Endothelial cell (in vitro differentiated cells): Measurements from ENCODE around the gene PHLDA2. TPM values are rescaled to one million over a fixed set of nuclear protein-coding genes. Genes with fewer than 3 reads are reported as not detected.

Experiments
- DNase-seq: peaks from one replicate; pipeline ENCODE4 v3.0.0; 2021; ENCODE audit warnings: low spot score
- H3K27ac Mint-ChIP-seq: one replicate; pipeline ENCODE4 v1.8.0; 2021; ENCODE audit warnings: mixed read lengths, inconsistent platforms; ENCODE audit not compliant: unreplicated experiment
- H3K27me3 Mint-ChIP-seq: one replicate; pipeline ENCODE4 v1.8.0; 2021; ENCODE audit warnings: mild to moderate bottlenecking, moderate library complexity, mixed read lengths, inconsistent platforms; ENCODE audit not compliant: unreplicated experiment
- H3K36me3 Mint-ChIP-seq: one replicate; pipeline ENCODE4 v1.8.0; 2021; ENCODE audit warnings: mild to moderate bottlenecking, low read depth, mixed read lengths, inconsistent platforms; ENCODE audit not compliant: unreplicated experiment
- H3K4me1 Mint-ChIP-seq: one replicate; pipeline ENCODE4 v1.8.0; 2021; ENCODE audit warnings: mild to moderate bottlenecking, mixed read lengths, inconsistent platforms; ENCODE audit not compliant: unreplicated experiment
- H3K4me3 Mint-ChIP-seq: one replicate; pipeline ENCODE4 v1.8.0; 2021; ENCODE audit warnings: mild to moderate bottlenecking, mixed read lengths, inconsistent platforms; ENCODE audit not compliant: unreplicated experiment
- H3K9me3 Mint-ChIP-seq: one replicate; pipeline ENCODE4 v1.8.0; 2021; ENCODE audit warnings: mixed read lengths, inconsistent platforms; ENCODE audit not compliant: unreplicated experiment
- total RNA-seq: library from RNA; stranded (reverse); fragmentation: NEBNext Ultra II Directional; extraction: Animal tissue kit (Norgen Biotek cat#: 25700); gene quantifications from one replicate; pipeline ENCODE4 v1.2.1, GENCODE V29; 2021; ENCODE audit not compliant: unreplicated experiment
- TF ChIP-seq, protein P1 (sequence below): fragments of 200-600 bp; sonication (generic); IDR thresholded peaks from one replicate; pipeline ENCODE4 v1.5.0; 2021; ENCODE audit warnings: antibody characterized with exemption; ENCODE audit not compliant: unreplicated experiment

The PHLDA2 gene
- total RNA-seq, 1 donor from 2014 or later = 8.1 TPM

DNA sequence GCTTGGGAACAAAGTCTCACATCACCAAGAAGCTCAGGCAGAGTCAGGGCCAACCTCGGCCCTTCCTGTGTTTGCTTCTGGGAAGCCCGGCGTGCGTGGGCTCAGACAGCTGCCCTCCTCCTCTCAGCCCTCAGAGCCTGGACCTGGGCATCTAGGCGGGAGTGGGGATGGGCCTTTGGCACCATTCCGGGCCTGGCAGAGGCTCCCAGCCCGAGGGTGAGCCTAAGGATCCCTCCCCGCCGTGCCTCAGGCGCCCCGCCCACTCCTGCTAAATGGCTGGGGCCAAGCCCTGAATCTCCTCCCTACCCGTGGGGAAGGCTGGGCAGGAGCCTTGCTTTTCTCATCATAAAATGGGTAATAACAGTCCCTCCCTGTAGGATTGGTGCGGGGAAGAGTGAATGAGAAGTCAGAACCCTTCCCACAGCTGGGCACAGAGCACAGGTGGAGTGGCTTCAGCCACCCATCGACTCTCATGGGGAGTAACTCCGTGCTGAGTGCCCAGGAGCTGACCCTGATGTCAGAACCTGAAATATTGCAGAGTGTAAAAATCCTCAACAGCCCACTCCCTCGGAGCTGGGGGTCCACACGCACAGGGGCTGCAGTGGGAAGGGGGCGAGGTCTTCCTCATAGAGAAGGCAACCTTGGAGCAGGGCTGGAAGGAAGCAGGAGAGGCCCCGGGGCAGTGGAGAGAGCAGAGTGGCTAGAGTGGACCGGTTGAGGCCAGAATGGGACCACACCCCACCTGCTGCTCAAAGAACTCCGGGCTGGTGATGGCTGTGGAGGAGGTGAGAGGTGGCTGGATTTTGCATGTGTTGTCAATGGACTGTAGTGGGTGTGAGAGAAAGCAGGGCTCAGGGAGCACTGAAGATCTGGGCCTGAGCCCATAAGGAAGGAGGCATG, 24.8 kb downstream of the PHLDA2 start:
- no peak overlapping the region for H3K4me3 Mint-ChIP-seq
- TF ChIP-seq, protein P1, sequence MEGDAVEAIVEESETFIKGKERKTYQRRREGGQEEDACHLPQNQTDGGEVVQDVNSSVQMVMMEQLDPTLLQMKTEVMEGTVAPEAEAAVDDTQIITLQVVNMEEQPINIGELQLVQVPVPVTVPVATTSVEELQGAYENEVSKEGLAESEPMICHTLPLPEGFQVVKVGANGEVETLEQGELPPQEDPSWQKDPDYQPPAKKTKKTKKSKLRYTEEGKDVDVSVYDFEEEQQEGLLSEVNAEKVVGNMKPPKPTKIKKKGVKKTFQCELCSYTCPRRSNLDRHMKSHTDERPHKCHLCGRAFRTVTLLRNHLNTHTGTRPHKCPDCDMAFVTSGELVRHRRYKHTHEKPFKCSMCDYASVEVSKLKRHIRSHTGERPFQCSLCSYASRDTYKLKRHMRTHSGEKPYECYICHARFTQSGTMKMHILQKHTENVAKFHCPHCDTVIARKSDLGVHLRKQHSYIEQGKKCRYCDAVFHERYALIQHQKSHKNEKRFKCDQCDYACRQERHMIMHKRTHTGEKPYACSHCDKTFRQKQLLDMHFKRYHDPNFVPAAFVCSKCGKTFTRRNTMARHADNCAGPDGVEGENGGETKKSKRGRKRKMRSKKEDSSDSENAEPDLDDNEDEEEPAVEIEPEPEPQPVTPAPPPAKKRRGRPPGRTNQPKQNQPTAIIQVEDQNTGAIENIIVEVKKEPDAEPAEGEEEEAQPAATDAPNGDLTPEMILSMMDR = no peak
- peaks cover 4% of the 10 kb centered on the region for H3K9me3 Mint-ChIP-seq
- DNase-seq = no peak
- peaks cover 7% of the 10 kb centered on the region for H3K36me3 Mint-ChIP-seq
- peaks cover 11% of the 10 kb centered on the region for H3K4me1 Mint-ChIP-seq
- H3K27ac Mint-ChIP-seq = no peak overlapping the region
- peaks cover 17% of the 10 kb centered on the region for H3K27me3 Mint-ChIP-seq

DNA sequence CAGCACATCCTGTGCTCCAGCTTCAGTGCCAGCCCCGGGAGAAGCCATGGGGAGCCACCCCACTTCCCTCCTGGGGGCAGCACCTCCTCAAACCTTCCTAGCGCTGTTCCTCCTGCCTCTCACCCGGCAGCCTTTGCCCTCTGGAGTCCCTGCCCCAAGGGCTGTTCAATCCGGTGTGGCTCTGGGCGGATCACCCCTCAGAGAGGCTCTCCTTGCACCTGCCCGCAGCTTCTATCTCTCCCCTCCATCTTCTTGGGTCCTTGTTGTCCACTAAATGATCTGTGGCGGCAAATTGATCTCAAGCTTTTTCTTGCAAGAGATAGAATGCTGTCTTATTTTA, 25.6 kb downstream of the PHLDA2 start:
- Mint-ChIP-seq H3K4me1 (peaks cover 18% of the 10 kb centered on the region), H3K27me3 (peaks cover 17% of the 10 kb centered on the region), H3K36me3 (peaks cover 7% of the 10 kb centered on the region), H3K4me3 (peak overlapping the region; percentile 63), H3K9me3 (peaks cover 4% of the 10 kb centered on the region), H3K27ac (no peak overlapping the region)
- TF ChIP-seq, protein P1 = no peak
- DNase-seq = no peak

DNA sequence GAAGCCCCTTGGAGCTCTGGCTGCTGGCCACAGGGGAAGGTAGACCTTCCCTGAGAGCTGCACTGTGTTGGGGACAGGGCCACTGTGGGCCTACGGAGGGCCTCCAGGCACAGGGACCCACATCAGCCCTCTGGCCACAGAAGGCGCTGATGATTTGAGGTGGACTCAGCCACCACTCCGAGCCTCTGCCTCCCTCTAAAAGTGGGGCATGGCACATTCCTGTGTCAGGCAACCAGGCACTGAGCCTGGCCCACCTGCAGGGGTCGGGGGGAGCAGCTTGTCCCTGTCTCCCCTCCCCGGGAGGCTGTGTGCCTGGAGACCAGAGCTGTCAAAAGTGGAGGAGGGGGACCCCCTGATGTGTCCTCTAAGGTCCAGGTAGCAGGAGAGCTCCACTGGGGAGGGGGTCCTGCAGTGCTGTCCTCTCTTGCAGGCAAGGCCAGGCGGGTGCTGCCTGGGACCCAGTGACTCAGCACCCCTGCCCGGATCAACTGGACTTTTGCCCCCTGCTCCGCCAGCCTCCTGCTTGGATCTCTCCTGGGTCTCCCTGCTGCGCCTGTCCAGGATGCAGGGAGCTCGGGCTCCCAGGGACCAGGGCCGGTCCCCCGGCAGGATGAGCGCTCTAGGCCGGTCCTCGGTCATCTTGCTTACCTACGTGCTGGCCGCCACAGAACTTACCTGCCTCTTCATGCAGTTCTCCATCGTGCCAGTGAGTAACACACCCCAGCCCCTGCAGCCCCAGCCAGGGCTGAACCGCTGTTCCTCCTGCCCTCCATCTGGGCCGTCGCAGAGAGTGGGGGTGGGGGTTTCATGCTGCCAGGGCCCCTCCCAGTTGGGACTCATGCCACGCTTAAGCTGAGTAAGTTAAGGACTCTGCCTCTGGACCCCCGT, 26.2 kb downstream of the PHLDA2 start:
- peaks cover 4% of the 10 kb centered on the region for H3K9me3 Mint-ChIP-seq
- H3K27ac Mint-ChIP-seq = no peak overlapping the region
- TF ChIP-seq, protein P1 = no peak
- peaks cover 7% of the 10 kb centered on the region for H3K36me3 Mint-ChIP-seq
- peaks cover 16% of the 10 kb centered on the region for H3K27me3 Mint-ChIP-seq
- DNase-seq = no peak
- no peak overlapping the region for H3K4me3 Mint-ChIP-seq
- H3K4me1 Mint-ChIP-seq = peaks cover 24% of the 10 kb centered on the region

DNA sequence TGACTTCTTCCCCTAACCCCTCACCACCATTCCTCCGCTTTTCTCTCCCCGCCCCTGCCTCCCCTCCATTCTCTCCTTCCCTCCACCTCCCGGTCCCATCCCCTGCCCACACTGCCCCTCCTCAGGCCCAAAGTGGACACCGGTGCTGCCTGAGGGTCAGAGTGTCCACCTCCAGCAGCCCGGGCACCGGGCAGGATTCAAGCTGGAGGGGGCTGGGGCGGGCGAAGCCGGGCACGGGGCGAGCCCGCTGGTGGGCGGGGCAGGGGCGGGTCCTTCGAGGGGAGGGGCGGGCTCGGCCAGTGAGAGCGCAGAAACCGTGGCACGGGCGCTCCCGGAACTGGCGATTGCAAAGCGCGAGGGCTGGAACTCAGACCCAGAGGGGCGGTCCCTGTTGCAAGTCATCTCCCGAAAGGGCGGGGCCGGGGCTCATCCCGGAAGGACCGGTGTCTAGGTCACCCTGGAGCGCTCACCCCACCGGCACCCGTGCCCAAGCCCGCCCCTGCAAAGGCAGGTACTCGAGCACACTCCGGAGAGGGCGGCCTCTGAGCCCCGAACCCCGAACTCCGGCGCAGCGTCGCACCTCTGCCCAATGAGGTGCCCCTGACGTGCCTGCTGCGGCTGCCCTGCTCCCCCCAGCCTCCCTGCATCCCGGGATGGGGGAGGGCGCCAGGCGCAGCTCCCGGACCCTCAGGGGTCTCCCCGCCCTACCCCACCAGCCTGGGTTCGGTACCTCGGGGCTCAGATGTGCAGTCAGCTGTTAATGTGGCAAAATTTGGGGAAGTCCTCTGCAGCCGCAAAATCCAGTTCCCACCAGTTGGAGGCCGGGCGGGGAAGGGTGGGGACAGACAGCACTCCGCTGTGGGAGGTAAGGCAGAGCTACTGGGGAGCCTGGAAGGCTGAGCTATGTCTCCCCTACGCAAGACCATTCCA, 27.1 kb downstream of the PHLDA2 start:
- Mint-ChIP-seq H3K9me3 (peaks cover 4% of the 10 kb centered on the region), H3K4me1 (peaks cover 28% of the 10 kb centered on the region), H3K4me3 (peak overlapping the region; percentile 47), H3K27ac (no peak overlapping the region), H3K36me3 (peaks cover 7% of the 10 kb centered on the region), H3K27me3 (peaks cover 14% of the 10 kb centered on the region)
- TF ChIP-seq, protein P1 = no peak
- DNase-seq = peak; percentile 69
